ENCODE data around the gene PACS2.
A peak's percentile ranks its signal among the peaks of the same experiment; 100 is the strongest.
"Not testable (repeated sequence)": the region's sequence is repeated elsewhere in the genome, so short reads cannot be mapped to it uniquely, and the experiment has no call there.

The PACS2 gene

DNA sequence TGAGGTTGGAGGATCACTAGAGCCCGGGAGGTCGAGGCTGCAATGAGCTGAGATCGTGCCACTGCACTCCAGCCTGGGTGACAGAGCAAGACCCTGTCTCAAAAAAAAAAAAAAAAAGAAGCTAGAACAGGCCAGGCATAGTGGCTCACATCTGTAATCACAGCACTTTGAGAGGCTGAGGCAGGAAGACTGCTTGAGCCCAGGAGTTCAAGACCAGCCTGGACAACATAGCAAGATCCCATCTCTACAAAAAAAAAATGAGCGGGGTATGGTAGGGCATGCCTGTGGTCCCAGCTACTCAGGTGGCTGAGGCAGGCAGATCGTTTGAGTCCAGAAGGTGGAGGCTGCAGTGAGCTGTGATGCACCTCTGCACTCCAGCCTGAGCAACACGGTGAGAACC is 25.6 kb upstream of the PACS2 start:
- DNase-seq: not testable (repeated sequence)

DNA sequence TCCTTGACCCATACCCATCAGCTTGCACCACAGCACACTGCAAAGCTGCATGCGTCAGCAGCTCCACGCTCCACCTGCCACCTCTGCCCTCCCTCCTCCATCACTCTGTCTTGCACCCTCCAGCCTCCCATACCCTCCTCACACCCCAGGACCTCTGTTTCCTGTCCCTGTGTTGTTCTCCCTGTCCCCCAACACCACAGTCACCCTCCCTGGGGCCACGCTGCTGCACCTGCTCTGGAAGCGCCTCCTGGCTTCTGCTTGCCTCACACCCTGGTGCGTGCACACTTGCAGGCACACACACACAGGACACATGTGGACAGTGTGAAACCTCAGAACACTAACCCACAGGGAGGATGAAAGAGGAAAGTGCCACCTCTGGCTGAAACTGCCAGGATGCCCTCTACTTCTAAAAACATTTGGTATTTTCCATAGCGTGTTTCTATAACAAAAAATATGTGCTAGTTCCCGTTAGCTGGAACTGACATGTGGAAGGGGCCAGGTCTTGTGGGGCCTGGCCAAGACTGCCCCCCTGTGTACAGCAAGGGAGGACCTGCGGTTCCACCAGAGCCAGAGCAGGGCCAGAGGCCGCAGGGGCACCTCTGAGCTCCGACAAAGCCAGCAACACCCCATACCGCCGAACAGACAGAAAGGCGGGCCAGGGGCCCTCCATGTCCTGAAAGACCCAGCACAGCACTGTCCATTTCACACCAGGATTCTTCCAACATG is 23.8 kb upstream of the PACS2 start:
- no peak for DNase-seq

DNA sequence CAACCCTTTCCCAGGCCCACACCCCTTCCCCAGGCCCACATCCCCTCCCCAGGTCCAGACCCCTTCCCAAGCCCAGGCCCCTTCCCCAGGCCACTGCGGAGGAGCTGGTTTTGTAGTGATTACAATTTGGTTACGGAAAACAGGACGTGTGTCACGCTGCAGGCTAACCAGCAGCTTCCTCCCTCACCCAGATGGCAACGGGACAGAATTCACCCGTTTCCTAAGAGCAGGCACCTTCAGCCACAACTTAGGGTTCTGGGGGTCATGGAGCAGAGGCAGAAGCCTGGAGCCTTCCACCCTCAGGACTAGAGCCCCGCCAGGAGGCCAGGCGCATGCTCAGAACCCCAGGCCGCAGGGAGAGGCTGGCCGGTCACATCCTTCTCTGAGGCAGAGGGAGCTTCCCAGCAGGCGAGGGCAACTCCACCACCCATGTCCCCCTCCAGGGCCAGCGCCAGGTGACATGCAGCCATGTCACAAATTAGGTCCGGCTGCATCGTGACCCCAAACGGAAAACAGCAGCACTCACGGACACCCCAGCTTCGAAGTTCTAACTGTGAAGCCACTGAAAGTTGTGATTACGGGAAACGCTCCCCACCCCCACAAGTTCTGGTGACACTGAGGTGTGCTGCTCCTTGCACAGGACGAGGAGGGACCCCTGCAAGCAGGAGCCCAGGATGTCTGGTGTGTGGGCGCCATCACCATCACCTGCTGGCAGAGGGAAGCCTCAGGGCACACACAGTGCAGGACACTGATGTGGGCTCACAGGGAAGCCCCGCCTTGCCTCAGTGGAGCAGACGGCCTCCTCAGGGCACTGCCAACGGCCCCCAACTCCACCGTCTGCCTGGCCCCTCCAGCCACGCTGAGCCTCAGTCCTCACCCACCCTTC is 21.5 kb upstream of the PACS2 start:
- no peak for DNase-seq

- DNase-seq: peak; percentile 36 to 40
Measured at GRCh38 chr14:105294142-105294597, 20.4 kb upstream of the PACS2 start.

DNA sequence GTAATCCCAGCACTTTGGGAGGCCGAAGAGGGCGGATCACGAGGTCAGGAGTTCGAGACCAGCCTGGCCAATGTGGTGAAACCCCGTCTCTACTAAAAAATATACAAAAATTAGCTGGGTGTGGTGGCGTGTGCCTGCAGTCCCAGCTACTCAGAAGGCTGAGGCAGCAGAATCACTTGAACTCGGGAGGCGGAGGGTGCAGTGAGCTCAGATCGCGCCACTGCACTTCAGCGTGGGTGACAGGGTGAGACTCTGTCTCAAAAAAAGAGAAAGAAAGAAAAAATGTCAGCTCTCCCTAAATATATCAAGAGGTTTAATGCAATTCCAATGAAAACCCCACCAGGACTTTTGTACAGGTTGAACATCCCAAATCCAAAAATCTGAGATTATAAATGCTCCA is 17.2 kb upstream of the PACS2 start:
- not testable (repeated sequence) for DNase-seq

GRCh38 chr14:105299654-105300541 is 14.7 kb upstream of the PACS2 start:
- peak in 1 of 2 donors; percentile 20 for DNase-seq

DNA sequence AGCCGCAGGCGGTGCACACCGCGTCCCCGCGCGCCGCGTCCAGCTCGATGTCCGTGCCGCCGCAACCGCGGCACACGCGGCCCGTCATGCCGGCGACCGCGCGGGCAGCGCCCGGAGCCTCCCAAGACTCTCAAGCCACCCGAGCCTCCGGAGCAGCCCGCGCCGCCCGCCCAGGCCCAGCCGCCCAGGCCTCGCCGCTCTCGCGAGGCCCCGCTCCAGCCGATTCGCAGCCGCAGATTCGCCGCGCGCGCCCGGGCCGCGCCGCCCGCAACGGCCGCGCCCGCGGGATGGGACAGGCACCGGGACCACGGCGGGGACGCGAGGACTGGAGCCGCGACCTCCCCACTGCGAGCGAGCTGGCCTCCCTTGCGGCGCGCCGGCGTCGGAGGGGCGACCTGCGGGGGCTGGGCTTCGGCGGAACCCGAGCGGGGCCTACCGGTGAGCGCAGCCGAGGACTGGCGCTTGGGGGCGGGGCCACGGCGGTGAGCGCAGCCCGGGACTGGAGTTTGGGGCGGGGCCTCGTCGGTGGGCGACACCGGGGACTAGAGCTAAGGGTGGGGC is 13.9 kb upstream of the PACS2 start, which contains the start of gene BRF1:
Gene BRF1, minus strand, starts transcription at position 460 of the 561 bp plus-strand sequence. Its CDS starts 372 bp downstream, at position 88.
- DNase-seq: peak; percentile 97 to 98

DNA sequence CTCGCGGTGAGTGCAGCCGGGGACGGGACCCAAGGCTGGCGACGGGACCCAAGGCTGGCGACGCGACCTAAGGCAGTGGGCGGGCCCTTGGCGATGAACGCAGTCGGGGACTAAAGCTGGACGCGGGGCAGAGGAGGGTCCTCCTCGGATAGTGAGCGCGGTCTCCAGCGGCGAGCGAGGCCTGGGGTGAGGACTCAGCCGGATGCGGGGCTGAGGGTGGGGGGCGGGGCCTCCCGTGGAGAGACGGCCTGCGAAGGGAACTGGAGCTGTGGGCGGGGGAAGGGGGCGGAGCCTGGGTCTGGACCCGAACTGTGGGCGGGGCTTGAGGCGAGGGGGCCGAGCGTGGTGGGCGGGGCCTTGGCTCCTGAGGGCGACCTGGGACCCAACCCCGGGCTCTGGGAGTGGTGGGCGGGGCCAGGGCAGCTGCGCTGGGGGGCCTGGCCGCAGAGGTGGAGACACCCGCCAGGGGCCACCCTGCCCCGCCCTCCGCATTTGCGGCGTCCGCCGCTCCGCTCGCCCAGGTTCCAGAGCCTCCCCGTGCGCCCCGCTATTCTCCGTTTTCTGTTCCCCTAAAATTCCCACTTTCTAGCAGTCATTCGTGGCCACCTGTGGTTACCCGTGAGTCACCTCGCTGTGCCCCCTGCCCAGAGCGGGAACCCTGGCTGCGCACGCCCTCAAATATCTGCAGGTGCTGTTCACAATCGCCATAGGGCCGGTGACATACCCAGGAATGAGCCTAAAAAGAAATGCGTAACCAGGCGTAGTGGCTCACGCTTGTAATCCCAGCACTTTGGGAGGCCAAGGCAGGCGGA is 13.2 kb upstream of the PACS2 start:
- DNase-seq: peak; percentile 99 to 100

GRCh38 chr14:105301915-105302249 is 12.7 kb upstream of the PACS2 start:
- not testable (repeated sequence) for DNase-seq

DNA sequence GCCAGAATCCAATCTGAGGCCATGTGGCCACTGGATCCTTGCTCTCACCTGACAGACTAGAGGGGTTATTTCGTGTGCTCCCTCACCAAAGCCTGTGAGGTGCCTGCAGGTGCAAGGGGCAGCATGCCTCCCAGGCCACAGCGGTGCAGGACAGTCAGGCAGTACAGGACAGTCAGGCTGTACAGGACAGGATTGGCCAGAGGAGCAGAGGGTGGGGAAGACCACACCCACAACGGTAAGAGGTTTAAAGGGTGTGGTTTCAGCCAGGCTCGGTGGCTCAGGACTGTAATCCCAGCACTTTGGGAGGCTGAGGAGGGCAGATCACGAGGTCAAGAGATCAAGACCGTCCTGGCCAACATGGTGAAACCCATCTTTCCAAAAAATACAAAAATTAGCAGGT is 10.6 kb upstream of the PACS2 start:
- no peak for DNase-seq

- no peak for DNase-seq
Measured at GRCh38 chr14:105304565-105304964, 10.0 kb upstream of the PACS2 start.

DNA sequence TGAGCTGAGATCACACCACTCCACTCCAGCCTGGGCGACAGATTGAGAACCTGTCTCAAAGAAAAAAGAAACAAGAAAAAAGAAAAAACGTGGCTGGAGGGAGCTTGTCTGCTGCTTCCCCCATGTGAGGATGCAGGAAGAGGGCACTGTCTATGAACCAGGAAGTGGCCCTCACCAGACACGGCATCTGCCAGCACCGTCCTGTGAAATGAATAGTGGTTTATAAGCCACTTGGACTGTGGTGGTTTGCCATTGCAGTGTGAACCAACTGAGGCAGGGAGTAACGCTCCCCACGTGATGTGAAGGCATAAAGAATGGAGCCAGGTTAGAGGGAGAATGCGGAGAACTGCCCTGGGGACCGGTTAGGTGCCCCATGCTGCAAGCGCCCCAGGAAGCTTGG is 9.2 kb upstream of the PACS2 start:
- DNase-seq: no peak

GRCh38 chr14:105305791-105306190 is 8.8 kb upstream of the PACS2 start:
- no peak for DNase-seq

- no peak for DNase-seq
Measured at GRCh38 chr14:105307052-105307727, 7.4 kb upstream of the PACS2 start.

DNA sequence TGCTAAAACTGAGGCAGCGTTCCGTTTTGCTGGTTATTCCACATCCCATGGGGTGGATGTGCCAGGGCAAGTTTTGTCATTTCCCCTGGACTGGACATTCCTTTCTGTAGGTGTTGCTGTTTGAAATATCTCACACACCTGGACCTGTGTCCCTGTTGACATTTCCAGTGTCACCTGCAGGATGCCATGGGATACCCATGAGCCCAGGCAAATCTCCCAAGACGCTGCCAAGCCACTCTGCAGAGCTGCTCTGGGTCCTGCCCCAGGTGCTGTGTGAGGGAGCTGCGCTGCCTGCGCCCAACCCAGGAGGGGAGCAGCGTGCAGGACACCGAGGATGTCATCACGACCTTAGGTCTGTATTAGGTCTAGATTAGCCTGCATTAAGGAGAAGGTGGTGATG is 5.2 kb upstream of the PACS2 start:
- DNase-seq: no peak

DNA sequence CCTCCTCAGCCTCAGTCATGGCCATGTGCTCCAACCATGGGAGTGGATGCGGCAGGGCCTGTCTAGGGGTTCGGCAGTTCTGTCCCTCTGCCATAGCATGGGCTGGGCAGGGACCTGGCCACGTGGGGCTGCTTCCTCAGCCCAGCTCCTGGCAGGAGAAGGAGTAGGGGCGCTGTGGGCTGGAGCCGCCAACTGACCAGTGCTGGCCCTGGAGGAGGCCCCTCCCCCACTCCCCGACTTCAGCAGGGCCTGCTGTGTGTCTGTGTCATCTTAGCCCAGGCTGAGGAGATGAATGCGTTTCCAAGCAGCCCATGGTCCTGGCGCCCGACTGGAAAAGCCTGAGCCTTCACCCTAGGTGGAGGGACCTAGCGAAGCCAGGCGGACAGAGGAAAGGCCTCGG is 2.7 kb upstream of the PACS2 start:
- DNase-seq: no peak

DNA sequence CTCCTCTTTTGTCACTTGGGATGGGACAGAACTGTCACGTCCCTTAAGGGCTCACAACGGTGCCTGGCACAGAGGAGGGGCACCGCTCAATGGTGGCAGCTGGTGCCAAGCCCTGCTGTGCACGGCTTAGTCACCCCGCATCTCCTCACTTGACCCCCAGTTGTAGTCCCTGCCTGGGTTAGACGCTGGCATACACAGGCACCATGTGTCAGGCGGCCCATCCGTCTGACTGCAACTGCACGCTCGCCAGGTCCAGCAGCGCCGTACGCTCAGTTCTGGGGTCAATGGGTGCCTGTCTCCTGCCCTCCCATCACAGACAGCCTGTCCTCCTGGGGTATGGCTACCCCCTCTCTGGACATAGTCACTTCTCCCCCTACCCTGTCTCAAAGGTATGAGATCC is 1.6 kb upstream of the PACS2 start:
- no peak for DNase-seq

DNA sequence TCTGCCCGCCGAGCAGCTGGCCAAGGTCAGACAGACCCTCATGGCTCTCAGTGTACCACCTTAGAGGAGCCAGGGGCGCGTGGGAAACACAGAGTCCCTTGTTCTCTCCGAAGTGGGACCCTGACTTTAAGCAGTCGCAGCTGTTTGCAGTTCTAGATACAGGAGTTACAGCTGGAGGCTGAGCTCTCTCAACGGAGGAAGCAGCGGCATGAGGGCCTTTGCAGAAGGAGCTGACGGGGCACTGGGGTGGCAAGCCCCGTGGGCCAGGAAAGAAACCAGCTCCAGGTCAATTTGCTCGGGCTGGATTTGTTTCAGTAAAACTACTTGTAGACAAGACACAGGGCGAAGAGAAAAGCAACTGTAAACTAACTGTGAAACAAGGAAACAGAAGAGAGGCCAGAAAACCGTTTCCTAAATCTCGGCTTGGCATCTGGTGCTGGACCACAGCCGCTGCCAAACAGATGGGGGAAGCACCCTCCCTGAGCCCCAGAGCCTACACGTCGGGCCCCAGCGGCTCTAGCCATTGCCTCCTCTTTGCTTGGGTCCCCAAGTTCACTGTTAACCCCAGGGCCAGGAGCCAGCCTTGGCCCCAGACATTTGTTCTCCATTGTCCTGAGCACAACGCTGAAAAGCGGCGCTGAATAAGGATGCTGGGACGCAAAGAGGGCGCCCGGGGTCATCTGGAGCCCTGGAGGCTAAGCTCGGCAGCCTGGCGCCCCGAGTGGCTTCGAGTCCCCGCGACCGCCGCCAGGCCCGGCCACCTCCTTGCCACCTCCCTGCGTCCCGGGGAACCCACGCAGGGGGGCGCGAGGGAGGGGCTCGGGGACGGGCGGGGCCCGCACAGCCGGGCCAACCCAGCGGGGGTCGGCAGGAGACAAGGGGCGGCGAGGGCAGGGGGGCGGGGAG is 914 bp upstream of the PACS2 start:
- DNase-seq: peak in 1 of 2 donors; percentile 49

- peak; percentile 33 to 43 for DNase-seq
Measured at GRCh38 chr14:105315211-105315721, 718 bp downstream of the PACS2 start.
